NOMO-1 (cell line): ENCODE data around the gene C8B.
A peak's percentile ranks its signal among the peaks of the same experiment; 100 is the strongest.

Experiments used
- DNase-seq, 2 experiments: peaks; one replicate each; lab custom pipeline; 2025; ENCODE audit not compliant: unreplicated experiment in 2 of 2; lab: John Stamatoyannopoulos, UW

C8B gene

GRCh38 chr1:56973923-56974742 is 8.3 kb upstream of the C8B start:
- DNase-seq: peak; percentile 80 to 96

GRCh38 chr1:56972976-56973375 is 7.2 kb upstream of the C8B start:
- DNase-seq: no peak

GRCh38 chr1:56970280-56970679 is 4.5 kb upstream of the C8B start:
- no peak for DNase-seq

GRCh38 chr1:56968878-56969495 is 3.2 kb upstream of the C8B start:
- DNase-seq: no peak

GRCh38 chr1:56967900-56968832 is 2.4 kb upstream of the C8B start:
- no peak for DNase-seq

- no peak for DNase-seq
These were observed 1.5 kb upstream of the C8B start for GRCh38 chr1:56967355-56967754.

- no peak for DNase-seq
These were observed 834 bp upstream of the C8B start for GRCh38 chr1:56966698-56966999.

- DNase-seq: no peak
These were observed 624 bp downstream of the C8B start for GRCh38 chr1:56965191-56965590.

- no peak for DNase-seq
These were observed 1.3 kb downstream of the C8B start for GRCh38 chr1:56964349-56965017.

- peak in 1 of 2 experiments; percentile 19 for DNase-seq
These were observed 2.1 kb downstream of the C8B start for GRCh38 chr1:56963667-56964066.

- DNase-seq: no peak
These were observed 4.4 kb downstream of the C8B start for GRCh38 chr1:56961426-56961825.

GRCh38 chr1:56958526-56958925 is 7.3 kb downstream of the C8B start:
- no peak for DNase-seq

- no peak for DNase-seq
These were observed 7.9 kb downstream of the C8B start for GRCh38 chr1:56957931-56958330.

GRCh38 chr1:56954664-56955063 is 11.2 kb downstream of the C8B start:
- DNase-seq: peak in 1 of 2 experiments; percentile 1

GRCh38 chr1:56953386-56953785 is 12.4 kb downstream of the C8B start:
- no peak for DNase-seq

GRCh38 chr1:56952501-56952900 is 13.3 kb downstream of the C8B start:
- no peak for DNase-seq

- peak; percentile 16 to 58 for DNase-seq
These were observed 17.3 kb downstream of the C8B start for GRCh38 chr1:56948403-56949023.

- DNase-seq: no peak
These were observed 25.8 kb downstream of the C8B start for GRCh38 chr1:56940039-56940438.

GRCh38 chr1:56939209-56939608 is 26.6 kb downstream of the C8B start:
- DNase-seq: no peak

- DNase-seq: no peak
These were observed 27.2 kb downstream of the C8B start for GRCh38 chr1:56938646-56939045.
